ENCODE data around the gene CALML4.
"Not testable (repeated sequence)": the region's sequence is repeated elsewhere in the genome, so short reads cannot be mapped to it uniquely, and the experiment has no call there.

CALML4 gene

GRCh38 chr15:68224546-68225250 lies 19.6 kb upstream of the CALML4 start:
- DNase-seq (ENCODE audit: low spot score), result no peak

GRCh38 chr15:68224108-68224507 lies 19.0 kb upstream of the CALML4 start:
- DNase-seq (ENCODE audit: low spot score), result no peak

- no peak for DNase-seq (ENCODE audit: low spot score)
Measured at GRCh38 chr15:68223171-68223570, 18.0 kb upstream of the CALML4 start.

GRCh38 chr15:68222432-68222743 lies 17.3 kb upstream of the CALML4 start:
- DNase-seq (ENCODE audit: low spot score), result not testable (repeated sequence)

GRCh38 chr15:68221530-68222431 lies 16.6 kb upstream of the CALML4 start:
- DNase-seq (ENCODE audit: low spot score), result not testable (repeated sequence)

- no peak for DNase-seq (ENCODE audit: low spot score)
Measured at GRCh38 chr15:68220967-68221366, 15.8 kb upstream of the CALML4 start.

- DNase-seq (ENCODE audit: low spot score), result no peak
Measured at GRCh38 chr15:68220489-68220888, 15.4 kb upstream of the CALML4 start.

- DNase-seq (ENCODE audit: low spot score), result no peak
Measured at GRCh38 chr15:68218847-68219798, 14.0 kb upstream of the CALML4 start.

GRCh38 chr15:68218331-68218730 lies 13.2 kb upstream of the CALML4 start:
- no peak for DNase-seq (ENCODE audit: low spot score)

GRCh38 chr15:68217341-68217740 lies 12.2 kb upstream of the CALML4 start:
- DNase-seq (ENCODE audit: low spot score), result no peak

- no peak for DNase-seq (ENCODE audit: low spot score)
Measured at GRCh38 chr15:68214838-68215254, 9.7 kb upstream of the CALML4 start.

GRCh38 chr15:68213991-68214837 lies 9.1 kb upstream of the CALML4 start:
- DNase-seq (ENCODE audit: low spot score), result no peak

- DNase-seq (ENCODE audit: low spot score), result not testable (repeated sequence)
Measured at GRCh38 chr15:68213491-68213845, 8.3 kb upstream of the CALML4 start.

- DNase-seq (ENCODE audit: low spot score), result no peak
Measured at GRCh38 chr15:68211656-68212320, 6.7 kb upstream of the CALML4 start.

- no peak for DNase-seq (ENCODE audit: low spot score)
Measured at GRCh38 chr15:68210821-68211655, 5.9 kb upstream of the CALML4 start.

GRCh38 chr15:68210409-68210756 lies 5.3 kb upstream of the CALML4 start:
- no peak for DNase-seq (ENCODE audit: low spot score)

- DNase-seq (ENCODE audit: low spot score), result no peak
Measured at GRCh38 chr15:68209735-68210408, 4.7 kb upstream of the CALML4 start.

- DNase-seq (ENCODE audit: low spot score), result no peak
Measured at GRCh38 chr15:68209272-68209671, 4.1 kb upstream of the CALML4 start.

- DNase-seq (ENCODE audit: low spot score), result no peak
Measured at GRCh38 chr15:68208636-68209240, 3.6 kb upstream of the CALML4 start.

Measured in SW480 (cell line).